NCI-H446 treated with DMSO at 0.1 percent for 48 hours (cell line): ENCODE results near the gene CTDSP2.
"Not testable (repeated sequence)": the region's sequence is repeated elsewhere in the genome, so short reads cannot be mapped to it uniquely, and the experiment has no call there.

Source experiments
- DNase-seq: peaks from one replicate; lab custom pipeline; 2025; lab: John Stamatoyannopoulos, UW

Gene CTDSP2

DNA sequence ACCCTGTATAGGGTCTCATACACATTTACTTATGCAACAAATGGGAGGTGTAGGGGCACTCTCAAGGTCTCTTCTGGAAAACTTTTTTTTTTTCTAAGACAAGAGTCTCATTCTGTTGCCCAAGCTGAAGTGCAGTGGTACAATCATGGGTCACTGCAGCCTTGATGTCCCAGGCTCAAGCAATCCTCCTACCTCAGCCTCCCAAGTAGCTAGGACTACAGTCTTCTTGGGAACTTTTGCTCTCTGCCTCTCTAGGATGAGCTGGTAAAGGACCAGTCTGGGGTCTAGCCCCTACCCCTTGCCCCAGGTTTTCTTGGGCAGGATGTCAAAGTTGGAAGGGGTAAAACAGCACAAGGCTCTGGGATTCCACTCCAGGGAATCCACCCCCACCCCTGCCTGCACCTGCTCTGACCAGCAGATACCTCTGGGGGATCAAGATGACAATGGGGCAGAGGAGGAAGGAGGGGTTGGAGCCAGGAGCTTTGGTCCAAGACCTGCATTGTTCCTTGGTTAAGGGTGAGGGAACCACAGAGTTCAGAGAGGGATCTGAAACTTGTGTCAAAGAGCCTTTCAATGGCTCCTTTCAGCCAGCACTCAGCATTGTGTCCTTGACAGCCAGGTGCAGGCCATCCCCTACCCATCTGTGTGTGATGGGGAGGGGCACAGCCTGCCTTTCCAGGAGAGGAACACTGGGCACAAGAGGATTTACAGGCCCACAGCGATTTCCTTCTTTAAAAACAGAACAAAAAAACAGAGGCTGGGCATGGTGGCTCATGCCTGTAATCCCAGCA, 12.2 kb downstream of the CTDSP2 start:
- no peak for DNase-seq

DNA sequence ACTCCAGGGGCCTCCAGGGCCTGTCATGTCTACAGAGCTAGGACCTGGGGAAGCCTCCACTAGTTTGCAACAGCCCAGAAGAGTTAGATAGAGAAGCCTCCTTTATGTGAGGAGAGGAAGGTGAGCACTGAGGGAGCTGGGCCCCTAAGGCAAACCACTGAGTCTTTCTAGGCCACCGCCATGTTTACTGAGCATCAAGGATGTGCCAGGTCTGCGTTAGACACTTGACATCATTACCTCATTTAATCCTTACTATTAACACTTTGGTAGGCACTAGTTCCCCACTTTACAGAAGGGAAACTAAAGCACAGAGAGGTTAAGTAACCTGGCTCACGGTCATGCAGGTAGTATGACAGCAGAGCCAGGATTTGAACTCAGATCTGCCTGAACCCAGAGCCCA, 12.9 kb downstream of the CTDSP2 start:
- DNase-seq, result no peak

DNA sequence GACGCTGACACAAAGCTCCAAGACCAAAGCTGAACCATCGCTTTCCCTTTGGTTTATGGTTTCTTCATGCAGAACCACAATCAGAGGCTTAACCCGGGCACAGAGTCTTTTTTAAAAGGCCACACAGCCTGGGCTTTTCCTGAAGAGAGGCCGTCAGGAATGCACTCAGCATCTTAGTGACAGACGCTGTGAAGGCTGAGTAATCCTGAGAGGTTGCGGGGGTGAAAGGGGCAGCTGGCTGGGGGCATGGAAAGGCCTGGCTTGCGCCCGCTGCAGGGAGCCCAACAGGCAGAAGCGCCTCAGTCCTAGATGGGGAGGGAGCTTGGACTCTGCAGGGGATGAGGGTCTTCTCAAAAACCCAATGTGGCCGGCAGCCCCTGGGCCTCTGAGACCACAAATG, 13.6 kb downstream of the CTDSP2 start:
- DNase-seq, result no peak

DNA sequence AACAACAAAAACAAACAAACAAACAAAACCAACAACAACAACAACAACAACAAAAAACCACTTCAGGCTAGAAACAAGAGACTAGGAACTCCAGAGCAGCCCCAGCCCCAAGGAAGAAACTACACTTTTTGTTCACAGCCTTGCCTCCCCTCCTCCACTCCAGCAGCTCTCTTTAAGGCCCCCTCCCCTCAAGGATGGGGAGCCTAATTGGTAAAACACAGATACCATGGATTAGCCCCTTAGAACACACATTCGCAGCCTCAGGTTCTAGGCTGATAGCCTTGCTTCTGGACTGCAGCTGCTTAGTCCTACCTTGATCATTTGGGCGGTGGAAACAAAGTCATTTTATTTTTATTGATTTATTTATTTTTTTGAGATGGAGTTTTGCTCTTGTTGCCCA, 16.1 kb downstream of the CTDSP2 start:
- DNase-seq, result no peak

DNA sequence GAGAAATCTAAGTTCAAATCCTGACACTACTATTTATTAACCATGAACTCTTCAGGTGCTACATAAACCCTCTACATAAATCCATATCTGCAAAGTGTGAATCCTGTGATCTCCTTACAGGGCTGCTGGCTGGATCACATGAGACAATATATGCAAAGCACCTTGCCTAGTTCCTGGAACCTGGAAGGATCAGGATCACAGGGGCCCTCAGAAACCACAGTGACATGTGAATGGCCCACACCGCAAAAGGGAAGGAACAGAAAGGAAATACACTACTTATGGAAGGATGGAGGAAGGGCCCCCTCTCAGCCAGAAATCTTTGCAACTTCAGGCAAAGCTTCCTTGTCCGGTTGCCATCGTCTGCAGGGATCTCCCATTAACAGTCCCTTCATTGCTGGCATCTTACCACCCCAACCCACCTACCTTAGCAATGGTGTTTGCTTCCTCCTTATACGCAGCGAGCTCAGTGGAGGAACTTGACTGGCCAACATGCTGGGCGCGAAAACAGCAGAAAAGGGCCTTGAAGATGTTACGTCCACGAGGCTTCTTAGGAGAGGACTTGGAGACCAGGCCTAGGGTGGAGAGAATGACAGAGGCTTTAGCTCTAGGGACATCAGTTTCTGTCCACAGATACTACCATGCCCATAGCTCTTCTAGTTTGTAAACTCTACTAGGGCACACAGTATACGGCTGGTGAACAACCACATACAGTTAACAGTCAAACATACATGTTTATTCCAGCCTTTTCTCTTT, 17.3 kb downstream of the CTDSP2 start:
- DNase-seq, result no peak

DNA sequence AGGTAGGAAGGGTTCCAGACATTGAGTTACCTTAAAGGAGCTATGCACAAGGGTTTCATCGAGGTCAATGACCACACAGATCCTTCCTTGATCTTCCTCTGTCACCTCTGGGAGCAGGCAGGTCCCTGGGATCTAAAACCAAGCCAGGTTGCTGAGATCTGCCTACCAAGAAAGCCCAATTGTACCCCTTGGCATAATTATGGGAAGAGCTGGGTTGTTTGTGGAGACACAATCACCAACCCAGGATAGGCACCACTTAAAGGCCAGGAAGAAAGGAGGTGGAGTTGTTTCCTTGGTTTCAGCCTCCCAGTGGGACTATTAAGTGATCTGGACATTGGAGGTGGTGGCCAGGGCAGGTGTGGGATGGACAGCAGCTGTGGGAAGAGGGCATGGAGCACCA, 19.6 kb downstream of the CTDSP2 start:
- DNase-seq, result no peak

DNA sequence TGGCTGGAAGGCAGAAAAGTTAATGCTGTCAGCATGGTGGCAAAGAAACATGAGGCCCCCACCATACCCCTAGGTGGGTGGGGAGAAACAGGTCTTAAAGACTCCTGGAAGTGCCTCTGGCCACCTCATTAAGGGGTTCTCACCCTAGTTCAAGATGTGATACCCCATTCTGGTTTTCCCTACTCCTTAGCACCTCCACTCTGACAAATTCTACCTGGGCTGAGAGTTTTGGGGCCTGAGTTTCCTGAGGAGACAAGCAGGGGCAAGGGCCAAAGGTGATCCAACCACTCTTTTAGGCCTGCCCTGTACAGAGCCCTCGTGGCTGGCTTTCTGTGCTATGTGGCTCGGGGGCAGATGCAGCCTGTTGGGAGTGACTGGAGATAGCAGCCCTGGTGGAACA, 20.1 kb downstream of the CTDSP2 start:
- no peak for DNase-seq

DNA sequence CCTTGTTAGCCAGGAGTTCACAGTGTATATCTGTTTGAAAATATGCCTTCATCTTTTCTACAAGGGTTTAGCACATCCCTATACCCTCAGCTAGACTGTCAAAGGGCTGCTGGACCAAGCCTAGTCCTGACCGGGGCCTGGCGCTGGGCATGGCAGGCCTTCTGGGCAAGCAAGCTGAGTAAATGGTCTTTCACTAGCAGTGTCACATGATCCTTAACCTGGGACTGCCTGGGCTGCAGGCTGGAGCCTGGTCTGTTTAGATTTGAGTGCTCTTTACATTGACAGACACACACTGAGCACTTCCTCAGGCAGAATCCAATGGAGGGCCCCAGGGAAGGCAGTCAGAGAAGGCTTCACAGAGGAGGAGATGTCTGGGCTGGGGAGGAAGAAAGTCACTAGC, 21.1 kb downstream of the CTDSP2 start:
- no peak for DNase-seq

DNA sequence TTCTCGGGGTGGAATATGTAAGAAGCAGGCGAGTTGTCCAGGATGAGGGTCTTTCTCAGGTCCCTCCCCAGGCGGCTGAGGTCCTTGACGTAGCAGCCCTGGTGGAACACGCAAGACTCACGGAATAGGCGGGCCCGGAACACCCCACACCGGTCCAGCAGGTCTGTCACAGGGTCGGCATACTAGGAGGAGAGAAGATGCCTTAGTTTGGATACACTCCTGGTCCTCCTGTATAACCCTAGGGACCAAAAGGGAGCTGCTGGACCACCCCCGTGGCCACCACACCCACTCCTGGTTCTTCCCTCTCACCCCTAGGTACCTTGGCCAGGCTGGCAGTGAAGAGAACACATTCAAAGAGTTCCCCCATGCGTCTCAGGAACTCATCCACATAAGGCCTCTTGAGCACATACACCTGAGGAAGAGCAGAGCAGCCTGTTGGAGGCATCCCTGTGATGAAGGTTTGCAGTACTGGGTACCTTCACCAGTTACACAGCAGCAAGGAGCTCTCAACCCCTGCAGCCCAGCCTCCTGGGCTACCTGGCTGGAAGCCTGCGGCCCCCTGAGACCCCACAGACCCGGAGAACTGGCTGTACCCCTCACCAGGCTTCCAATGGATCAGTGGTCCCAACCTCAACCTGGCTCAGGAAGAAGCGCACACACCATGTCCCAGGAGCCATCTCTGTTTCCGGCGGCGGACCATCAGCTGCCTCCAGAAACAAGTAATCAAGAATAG, 22.5 kb downstream of the CTDSP2 start:
- no peak for DNase-seq

DNA sequence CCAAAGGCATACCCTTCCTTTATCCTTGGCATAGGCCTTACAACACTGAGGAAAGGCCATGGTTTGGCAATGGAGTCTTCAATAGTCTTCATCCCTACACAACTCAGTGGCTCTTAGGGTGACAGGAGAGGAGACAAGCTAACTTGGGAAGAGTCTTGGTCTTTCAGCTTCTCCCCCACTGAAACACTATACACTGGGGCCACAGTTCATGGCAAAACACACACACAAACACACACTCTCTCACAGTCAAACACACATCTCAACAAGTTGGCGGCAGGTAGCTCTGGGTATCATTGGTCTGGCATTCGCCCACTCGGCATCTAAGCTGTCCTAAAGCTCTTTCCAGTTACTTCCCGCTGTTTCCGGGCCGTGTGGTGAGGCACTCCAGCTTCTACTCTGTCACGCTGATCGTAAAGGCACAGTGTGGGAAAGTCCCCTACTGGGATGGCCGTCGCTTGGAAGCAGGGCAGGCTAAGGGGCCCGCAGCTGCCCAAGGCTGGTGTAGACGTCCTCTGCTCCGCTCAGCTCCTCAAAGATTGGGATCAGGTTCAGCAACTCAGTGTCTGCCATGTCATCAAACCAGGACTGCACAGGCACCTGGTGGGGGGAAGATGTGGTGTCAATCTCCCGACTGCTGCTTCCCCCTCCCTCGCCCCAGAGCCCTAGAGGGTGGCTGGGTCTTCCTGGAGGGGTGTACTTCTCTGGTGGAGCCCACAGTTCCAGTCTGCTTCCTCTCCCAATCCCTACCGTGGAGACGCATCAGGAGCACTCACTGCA, 23.2 kb downstream of the CTDSP2 start:
- no peak for DNase-seq

DNA sequence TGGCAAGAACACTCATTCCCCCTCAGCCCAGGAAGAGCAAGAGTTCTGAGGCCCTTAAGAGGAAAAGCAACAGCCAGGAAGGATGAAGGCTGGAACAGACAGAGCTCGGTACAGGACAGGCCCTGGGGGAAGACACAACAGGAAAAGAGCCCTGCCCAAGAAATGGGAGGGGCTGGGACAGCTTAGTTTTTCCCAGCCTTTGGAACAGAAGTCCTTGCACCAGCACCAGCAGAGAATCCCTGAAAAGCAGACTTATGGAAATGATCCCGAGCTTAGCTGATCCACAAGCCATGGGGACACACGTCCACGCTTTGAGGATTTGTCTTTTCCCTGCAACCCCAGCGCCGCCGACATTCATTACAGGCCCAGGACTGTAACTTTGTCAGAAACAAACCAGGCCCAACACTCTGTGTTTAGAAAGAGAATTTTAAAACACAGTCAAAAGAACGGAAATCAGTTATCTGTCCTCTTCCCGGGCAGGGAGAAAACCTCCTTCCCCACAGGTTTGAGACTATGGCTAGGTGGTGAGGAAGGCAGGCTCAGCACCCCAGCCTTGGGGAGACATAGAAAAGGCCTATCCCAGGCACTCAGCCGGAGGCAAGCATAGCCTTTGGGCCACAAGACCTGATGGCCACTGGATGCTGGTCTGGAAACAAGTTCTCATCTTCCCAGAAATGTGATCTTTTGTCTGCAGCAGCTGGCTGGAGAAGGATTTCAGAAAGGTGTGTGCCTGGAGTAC, 24.0 kb downstream of the CTDSP2 start:
- DNase-seq, result no peak

DNA sequence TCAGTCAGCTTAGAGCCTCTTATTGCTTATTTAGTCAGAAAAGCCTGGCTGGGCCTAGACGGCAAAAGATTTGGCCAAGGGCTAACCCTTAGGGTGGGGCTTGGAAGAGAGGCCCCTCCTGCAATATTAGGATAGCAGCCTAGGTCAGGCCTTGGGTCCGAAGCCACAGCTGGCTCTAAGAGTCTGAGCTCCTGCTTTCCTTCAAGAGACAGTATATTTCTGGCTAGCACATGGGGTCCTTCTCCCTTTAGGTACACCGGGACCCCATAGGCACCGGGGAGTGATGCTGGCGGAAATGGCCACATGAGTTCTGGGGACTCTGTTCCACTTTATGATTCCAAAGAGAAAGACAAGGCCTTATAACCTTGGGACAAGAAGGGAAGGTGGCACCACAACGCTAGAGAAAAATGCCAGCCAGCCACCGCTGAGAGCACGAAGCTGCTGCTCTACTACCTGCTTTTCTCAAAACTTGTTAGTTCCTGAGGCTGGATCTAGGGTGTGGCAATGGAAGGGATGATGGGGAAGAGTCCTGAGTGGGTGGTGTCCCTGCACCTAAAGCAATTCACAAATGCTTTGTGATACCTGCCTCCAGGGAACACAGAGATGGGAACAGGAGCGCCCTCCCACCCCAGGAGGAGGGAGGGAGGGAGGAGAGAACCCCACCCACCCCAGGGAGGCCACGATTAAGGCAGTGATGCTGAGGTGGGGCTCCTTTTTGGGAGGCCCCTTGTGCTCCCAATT, 24.9 kb downstream of the CTDSP2 start:
- no peak for DNase-seq

DNA sequence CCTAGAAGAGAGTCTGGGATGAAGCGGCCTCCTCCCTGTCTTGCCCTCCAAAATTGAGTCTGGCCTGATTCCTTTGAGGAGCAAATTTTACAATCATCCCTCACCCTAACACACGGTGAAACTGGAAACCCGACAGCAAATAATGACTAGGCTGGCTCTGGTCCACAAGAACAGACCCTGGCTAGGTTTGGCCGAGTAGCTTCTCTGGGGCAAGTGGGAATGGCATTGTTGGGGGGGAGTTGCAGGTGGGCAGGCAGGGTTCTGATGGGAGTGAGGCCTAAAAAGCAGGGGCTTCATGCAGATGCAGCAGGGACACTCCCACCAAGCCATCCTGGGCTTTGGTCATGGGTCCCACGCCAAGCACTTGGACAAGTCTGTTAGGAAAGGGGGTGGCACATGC, 25.5 kb downstream of the CTDSP2 start:
- DNase-seq, result not testable (repeated sequence)

DNA sequence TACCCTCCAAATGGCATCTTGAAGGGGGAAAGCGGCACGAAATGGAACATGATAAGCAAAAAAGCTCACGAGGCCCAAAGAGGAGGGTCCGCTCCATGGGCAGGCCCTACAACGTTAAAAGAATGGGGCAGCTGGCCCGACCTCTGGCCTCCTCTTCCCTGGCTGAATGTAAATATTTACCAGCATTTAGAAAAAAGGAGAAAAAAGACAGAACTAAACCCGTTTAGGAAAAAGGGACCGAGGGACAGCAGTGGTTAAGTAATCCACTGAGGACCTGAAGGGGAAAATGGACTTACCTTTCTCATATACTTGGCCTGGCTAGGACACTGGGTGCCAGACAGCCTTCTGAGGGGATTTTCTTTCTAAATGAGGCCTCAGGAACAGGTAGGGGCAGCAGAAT, 26.4 kb downstream of the CTDSP2 start:
- not testable (repeated sequence) for DNase-seq

DNA sequence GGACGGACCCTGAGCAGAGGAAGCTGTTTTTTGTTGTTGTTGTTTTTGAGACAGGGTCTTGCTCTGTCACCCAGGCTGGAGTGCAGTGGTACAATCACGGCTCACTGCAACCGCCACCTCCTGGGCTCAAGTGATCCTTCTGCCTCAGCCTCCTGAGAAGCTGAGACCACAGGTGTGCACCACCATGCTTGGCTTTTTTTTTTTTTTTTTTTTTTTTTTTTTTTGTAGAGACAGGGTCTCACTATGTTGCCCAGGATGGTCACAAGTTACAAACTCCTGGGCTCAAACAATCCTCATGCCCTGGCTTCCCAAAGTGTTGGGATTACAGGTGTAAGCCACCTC, 28.6 kb downstream of the CTDSP2 start:
- DNase-seq, result not testable (repeated sequence)

DNA sequence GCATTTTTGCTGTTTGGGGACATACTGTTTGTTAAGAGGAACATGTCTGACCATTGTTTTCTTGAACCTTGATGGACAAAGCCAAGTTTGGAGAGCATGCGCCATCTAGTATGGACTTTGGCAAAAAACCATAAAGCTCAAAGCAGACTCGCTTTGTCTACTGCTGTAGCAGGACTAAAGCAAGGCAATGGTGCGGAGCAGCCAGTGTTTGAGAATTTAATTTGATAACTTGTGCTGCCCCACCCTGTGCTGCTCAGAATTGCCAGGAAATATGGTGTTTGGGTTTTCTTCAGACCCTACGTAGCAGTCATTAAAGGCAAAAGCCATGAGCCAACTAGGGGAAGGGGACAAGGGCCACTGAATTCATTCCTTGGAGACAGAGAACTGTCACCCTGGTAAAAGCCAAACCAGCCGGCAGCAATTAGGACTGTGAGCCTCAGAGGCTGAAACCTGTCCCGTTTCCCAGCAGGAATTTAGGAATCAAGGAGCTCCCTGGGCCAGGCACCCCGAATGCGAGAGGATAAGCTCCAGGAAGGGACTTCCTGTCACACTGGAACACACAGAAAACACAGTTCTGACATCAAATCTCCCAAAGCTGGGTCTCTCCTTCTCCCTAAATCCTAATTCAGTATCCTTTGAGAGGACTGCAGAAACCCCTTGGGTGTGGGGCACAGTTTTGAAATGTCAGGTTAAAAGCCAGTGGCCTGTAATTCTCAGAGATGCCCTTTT, 29.1 kb downstream of the CTDSP2 start:
- no peak for DNase-seq

DNA sequence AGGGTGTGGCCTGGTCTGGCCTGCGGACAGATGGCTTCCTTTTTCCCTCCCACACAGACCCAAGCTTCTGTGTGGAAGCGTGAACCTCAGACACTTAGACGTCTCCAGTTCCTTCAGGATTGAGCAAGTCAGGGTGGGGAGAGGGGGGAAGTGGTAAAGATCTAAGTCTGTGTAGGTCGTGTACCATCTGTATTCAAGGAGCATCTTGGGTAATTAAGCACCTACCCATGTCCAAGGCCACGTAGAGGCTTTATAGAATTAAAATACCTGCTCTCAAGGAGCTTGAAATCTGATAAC, 29.7 kb downstream of the CTDSP2 start:
- no peak for DNase-seq

DNA sequence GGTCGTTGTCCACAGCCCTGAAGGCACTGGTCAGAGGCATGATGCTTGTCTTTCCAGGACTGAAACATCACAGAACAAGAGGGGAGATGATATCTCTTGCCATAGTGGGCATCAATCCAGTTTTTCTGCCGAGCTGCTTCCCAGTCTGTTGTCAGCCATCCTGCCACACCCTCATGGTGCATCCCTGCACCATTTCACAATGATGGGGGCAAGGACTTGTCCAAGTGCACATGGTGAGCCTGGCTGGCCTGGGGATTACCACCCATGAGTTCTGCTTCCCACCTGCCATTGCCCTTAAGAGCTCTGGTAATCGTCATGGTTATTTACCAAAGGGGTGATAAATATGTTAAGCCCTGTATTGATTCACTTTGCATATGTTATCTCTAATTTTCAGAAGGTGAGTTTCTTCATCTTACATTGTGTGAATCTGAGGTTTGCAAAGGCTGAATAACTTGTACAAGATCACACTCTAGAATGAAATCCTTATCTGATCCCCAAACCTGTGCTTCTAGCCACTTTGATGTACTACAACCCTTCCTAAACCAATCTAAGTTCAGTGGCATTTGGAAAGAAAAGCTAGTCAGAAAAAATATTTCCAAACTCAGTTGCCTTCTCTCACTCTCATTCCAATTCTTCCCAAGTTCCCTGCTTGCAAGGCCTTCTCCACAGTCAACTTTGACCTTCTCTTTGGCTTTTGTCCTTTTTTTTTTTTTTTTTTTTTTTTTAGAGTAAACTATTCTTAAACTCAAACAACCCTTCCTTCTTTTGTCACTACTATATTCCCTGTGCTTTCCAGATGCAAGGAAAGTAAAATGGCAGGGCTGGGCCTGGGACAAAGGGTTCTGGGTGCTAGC, 30.3 kb downstream of the CTDSP2 start:
- no peak for DNase-seq
